Measurements from ENCODE around the gene WDR7.

WDR7 gene

GRCh38 chr18:56990678-56991077, 339.5 kb downstream of the WDR7 start:
- peaks cover 3% of the 10 kb centered on the region for H3K4me1 ChIP-seq
- no peak overlapping the region for H2AFZ ChIP-seq
- H3K4me2 ChIP-seq (ENCODE audit: low read length): no peak overlapping the region
- no peak overlapping the region for H3K4me3 ChIP-seq (ENCODE audit: low read depth, low read length)
- no peak for TF ChIP-seq CTCF (IDR thresholded peaks at IDR 0.05)
- no peaks in the 10 kb centered on the region for H3K27me3 ChIP-seq (ENCODE audit: control insufficient read depth, insufficient read depth, low read length)
- H3K27ac ChIP-seq: no peak overlapping the region
- H3K9ac ChIP-seq: no peak overlapping the region
- H3K36me3 ChIP-seq (ENCODE audit: control insufficient read depth, insufficient read depth, low read length): no peaks in the 10 kb centered on the region
- H3K79me2 ChIP-seq: no peaks in the 10 kb centered on the region
- H3K9me3 ChIP-seq (ENCODE audit: control insufficient read depth, low read length): no peaks in the 10 kb centered on the region

- Histone ChIP-seq H3K4me1 (peaks cover 3% of the 10 kb centered on the region), H3K36me3 (ENCODE audit: control insufficient read depth, insufficient read depth, low read length) (no peaks in the 10 kb centered on the region), H2AFZ (no peak overlapping the region), H3K79me2 (no peaks in the 10 kb centered on the region), H3K4me2 (ENCODE audit: low read length) (no peak overlapping the region), H3K27me3 (ENCODE audit: control insufficient read depth, insufficient read depth, low read length) (no peaks in the 10 kb centered on the region), H3K9me3 (ENCODE audit: control insufficient read depth, low read length) (no peaks in the 10 kb centered on the region), H3K27ac (no peak overlapping the region), H3K9ac (no peak overlapping the region), H3K4me3 (ENCODE audit: low read depth, low read length) (no peak overlapping the region)
- no peak for TF ChIP-seq CTCF (IDR thresholded peaks at IDR 0.05)
Observed at GRCh38 chr18:56992777-56993176, 341.6 kb downstream of the WDR7 start.

- Histone ChIP-seq H2AFZ (no peak overlapping the region), H3K4me1 (peaks cover 3% of the 10 kb centered on the region), H3K36me3 (ENCODE audit: control insufficient read depth, insufficient read depth, low read length) (no peaks in the 10 kb centered on the region), H3K27me3 (ENCODE audit: control insufficient read depth, insufficient read depth, low read length) (no peaks in the 10 kb centered on the region), H3K27ac (no peak overlapping the region), H3K79me2 (no peaks in the 10 kb centered on the region), H3K9me3 (ENCODE audit: control insufficient read depth, low read length) (no peaks in the 10 kb centered on the region), H3K4me2 (ENCODE audit: low read length) (no peak overlapping the region), H3K9ac (no peak overlapping the region), H3K4me3 (ENCODE audit: low read depth, low read length) (no peak overlapping the region)
- no peak for TF ChIP-seq CTCF (IDR thresholded peaks at IDR 0.05)
Observed at GRCh38 chr18:56995579-56996188, 344.5 kb downstream of the WDR7 start.

- Histone ChIP-seq H3K79me2 (no peaks in the 10 kb centered on the region), H3K36me3 (ENCODE audit: control insufficient read depth, insufficient read depth, low read length) (no peaks in the 10 kb centered on the region), H3K27me3 (ENCODE audit: control insufficient read depth, insufficient read depth, low read length) (no peaks in the 10 kb centered on the region), H3K9ac (no peak overlapping the region), H3K9me3 (ENCODE audit: control insufficient read depth, low read length) (no peaks in the 10 kb centered on the region), H3K4me2 (ENCODE audit: low read length) (no peak overlapping the region), H3K27ac (no peak overlapping the region), H3K4me1 (peaks cover 3% of the 10 kb centered on the region), H2AFZ (no peak overlapping the region), H3K4me3 (ENCODE audit: low read depth, low read length) (no peak overlapping the region)
- TF ChIP-seq CTCF (IDR thresholded peaks at IDR 0.05): no peak
Observed at GRCh38 chr18:56997200-56997599, 346.0 kb downstream of the WDR7 start.

GRCh38 chr18:56999823-57000222, 348.7 kb downstream of the WDR7 start:
- H3K4me2 ChIP-seq (ENCODE audit: low read length): no peak overlapping the region
- no peaks in the 10 kb centered on the region for H3K36me3 ChIP-seq (ENCODE audit: control insufficient read depth, insufficient read depth, low read length)
- H3K4me1 ChIP-seq: no peaks in the 10 kb centered on the region
- no peaks in the 10 kb centered on the region for H3K27me3 ChIP-seq (ENCODE audit: control insufficient read depth, insufficient read depth, low read length)
- H3K9me3 ChIP-seq (ENCODE audit: control insufficient read depth, low read length): no peaks in the 10 kb centered on the region
- no peak overlapping the region for H3K9ac ChIP-seq
- no peak overlapping the region for H3K27ac ChIP-seq
- no peak overlapping the region for H3K4me3 ChIP-seq (ENCODE audit: low read depth, low read length)
- H2AFZ ChIP-seq: no peak overlapping the region
- H3K79me2 ChIP-seq: no peaks in the 10 kb centered on the region
- TF ChIP-seq CTCF (IDR thresholded peaks at IDR 0.05): no peak

Measured in parathyroid adenoma (tissue), 2 donors.